Omental fat pad (tissue), 4 donors: Measurements from ENCODE around the gene CYB5R4. TPM values are rescaled to one million over a fixed set of nuclear protein-coding genes. Genes with fewer than 3 reads are reported as not detected.

Source experiments
- ATAC-seq: fragments of 150-250 bp; one replicate; pipeline ENCODE4 v1.9.1; 2016; ENCODE audit warnings: mild to moderate bottlenecking, moderate library complexity; ENCODE audit not compliant: low FRiP score
- DNase-seq: peaks from one replicate; pipeline ENCODE4 v3.0.0-alpha.2; 2019; ENCODE audit warnings: low spot score
- total RNA-seq, 4 donors: library from RNA; depleted of rRNA; stranded (reverse); fragments of >200 nt; gene quantifications; one replicate each; pipeline ENCODE4 v1.1.0, GENCODE V29; 2016
- TF ChIP-seq, protein P1 (sequence below), 3 donors: fragments of 450-650 bp; IDR thresholded peaks; one replicate each; pipeline ENCODE4 v1.5.1; 2016 to 2017; ENCODE audit warnings: antibody characterized with exemption in 3 of 3, mild to moderate bottlenecking in 3 of 3, moderate library complexity in 2 of 3

CYB5R4 gene
- total RNA-seq, 4 donors from 2014 or later, result 7.2 to 12.8 (median 10.7) TPM

- TF ChIP-seq, protein P1, sequence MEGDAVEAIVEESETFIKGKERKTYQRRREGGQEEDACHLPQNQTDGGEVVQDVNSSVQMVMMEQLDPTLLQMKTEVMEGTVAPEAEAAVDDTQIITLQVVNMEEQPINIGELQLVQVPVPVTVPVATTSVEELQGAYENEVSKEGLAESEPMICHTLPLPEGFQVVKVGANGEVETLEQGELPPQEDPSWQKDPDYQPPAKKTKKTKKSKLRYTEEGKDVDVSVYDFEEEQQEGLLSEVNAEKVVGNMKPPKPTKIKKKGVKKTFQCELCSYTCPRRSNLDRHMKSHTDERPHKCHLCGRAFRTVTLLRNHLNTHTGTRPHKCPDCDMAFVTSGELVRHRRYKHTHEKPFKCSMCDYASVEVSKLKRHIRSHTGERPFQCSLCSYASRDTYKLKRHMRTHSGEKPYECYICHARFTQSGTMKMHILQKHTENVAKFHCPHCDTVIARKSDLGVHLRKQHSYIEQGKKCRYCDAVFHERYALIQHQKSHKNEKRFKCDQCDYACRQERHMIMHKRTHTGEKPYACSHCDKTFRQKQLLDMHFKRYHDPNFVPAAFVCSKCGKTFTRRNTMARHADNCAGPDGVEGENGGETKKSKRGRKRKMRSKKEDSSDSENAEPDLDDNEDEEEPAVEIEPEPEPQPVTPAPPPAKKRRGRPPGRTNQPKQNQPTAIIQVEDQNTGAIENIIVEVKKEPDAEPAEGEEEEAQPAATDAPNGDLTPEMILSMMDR (IDR thresholded peaks at IDR 0.05), result no peak
- no peak for DNase-seq
- ATAC-seq, result no peak
Measured at GRCh38 chr6:84003131-84003530, 143.6 kb downstream of the CYB5R4 start.

DNA sequence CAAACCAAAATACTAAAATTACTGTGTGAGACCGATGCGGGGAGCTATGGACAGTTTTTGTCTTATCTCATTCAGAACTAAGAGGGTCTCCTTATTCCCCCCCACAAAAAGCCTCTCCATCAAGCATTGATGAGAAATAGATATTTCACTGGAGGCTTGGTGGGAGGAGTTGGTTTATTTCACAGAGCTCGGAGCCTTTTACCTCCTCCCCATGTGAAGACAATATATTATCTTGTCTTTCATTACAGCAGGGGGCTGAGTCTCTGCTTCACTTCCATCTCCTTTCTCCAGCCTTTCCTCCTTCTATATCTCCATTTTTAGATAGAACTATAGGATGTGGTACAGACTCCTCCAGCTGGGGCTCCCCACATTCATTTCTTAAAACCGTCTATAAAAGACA is 144.2 kb downstream of the CYB5R4 start:
- ATAC-seq (no peak), DNase-seq (no peak)
- TF ChIP-seq, protein P1 (IDR thresholded peaks at IDR 0.05), result no peak

DNA sequence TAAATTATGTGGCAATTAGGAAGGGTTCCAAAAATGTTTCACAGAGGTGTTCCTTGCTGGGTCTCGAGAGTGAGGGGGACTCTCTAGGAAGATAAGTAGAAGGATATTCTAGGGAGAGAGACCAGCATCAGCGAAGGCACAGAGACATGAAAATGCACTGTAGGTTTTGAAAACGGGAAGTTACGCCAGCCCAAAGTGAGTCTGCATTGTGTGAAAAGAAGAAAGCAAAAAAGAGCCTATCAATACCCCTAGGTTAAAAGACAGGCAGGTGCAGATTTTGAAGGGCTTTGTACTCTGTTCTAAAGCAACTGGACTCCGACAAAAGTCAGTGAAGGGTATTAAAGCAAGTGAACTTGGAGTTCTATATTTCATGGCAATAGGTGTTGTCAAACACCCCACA is 148.4 kb downstream of the CYB5R4 start:
- TF ChIP-seq, protein P1 (IDR thresholded peaks at IDR 0.05), result no peak
- DNase-seq, result no peak
- ATAC-seq, result no peak

DNA sequence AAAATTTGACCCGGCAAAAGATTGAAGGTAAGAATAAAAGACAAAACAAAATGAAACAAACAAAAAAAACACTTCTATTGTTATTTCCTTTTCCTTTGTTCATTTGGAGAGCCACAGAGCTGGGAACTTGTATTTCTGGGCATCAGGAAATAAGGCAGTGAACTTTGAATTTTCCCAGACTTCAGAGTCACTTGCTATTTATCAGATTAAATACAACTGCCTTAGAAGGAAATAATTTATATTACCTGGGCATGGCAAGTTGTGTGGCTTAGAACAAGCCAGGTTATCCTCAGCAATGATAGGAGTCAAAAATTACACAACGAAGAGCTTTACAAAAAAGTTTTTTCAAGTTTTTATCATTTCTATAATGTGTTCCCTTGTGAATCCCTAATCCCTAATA is 153.9 kb downstream of the CYB5R4 start:
- no peak for DNase-seq
- no peak for ATAC-seq
- TF ChIP-seq, protein P1 (IDR thresholded peaks at IDR 0.05), result no peak

GRCh38 chr6:84013931-84014330 is 154.4 kb downstream of the CYB5R4 start:
- TF ChIP-seq, protein P1 (IDR thresholded peaks at IDR 0.05), result no peak
- DNase-seq (no peak), ATAC-seq (no peak)

DNA sequence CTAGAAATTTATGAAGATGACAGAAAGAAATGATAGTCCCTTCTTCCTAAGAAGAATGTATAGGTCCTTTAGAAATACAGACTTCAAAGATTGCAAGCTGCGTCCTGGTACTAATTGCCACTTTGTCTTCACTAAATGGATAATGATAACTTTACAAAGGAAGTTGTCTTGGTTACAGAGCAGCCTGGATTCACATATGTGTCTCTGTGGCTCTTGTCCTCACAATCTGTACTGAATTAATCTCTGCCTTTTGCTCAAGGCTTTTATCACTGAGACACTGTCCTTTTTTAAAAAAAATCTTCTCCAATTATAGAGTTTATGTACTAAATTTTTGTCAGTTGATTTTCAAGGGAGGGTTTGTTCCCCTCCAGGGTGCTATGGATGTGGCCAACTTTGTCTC is 156.5 kb downstream of the CYB5R4 start:
- TF ChIP-seq, protein P1 (IDR thresholded peaks at IDR 0.05), result no peak
- no peak for DNase-seq
- no peak for ATAC-seq

Other genes with a start within 250 kb of the CYB5R4 start
- 1 to 10 TPM in 1 of 4 donors, under 1 TPM in 2, not detected in 1; 0.13 to 1.6 (median 0.28) TPM for gene SNAP91, start 150.6 kb upstream of the CYB5R4 start, total RNA-seq
- not detected for gene RIPPLY2, start 6.3 kb upstream of the CYB5R4 start, total RNA-seq
- gene MRAP2, start 174.1 kb downstream of the CYB5R4 start, total RNA-seq, result under 1 TPM in 2 of 4 donors, not detected in 2; 0.19 to 0.47 TPM